ENCODE data around the gene FGFBP3.

The FGFBP3 gene

DNA sequence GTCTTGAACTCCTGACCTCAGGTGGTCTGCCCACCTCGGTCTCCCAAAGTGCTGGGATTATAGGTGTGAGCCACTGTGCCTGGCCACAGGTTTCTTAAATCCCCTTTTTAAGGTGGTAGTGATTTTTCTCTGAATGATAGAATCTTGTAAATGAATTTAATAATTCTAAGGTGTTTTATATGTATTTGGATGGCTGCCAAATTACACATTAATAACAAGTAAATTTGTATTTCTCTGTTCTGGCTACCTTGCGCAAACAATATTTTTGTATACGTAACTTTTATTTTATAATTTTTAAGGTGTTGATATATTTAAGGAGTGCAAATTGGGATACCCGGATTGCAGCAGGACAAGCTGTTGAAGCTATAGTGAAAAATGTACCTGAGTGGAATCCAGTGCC is 30.4 kb upstream of the FGFBP3 start:
- no peak overlapping the region for H2AFZ ChIP-seq (ENCODE audit: low read length)
- H3K4me3 ChIP-seq (ENCODE audit: low read depth, low read length, poor library complexity, severe bottlenecking) = no peak overlapping the region
- TF ChIP-seq, protein P1, sequence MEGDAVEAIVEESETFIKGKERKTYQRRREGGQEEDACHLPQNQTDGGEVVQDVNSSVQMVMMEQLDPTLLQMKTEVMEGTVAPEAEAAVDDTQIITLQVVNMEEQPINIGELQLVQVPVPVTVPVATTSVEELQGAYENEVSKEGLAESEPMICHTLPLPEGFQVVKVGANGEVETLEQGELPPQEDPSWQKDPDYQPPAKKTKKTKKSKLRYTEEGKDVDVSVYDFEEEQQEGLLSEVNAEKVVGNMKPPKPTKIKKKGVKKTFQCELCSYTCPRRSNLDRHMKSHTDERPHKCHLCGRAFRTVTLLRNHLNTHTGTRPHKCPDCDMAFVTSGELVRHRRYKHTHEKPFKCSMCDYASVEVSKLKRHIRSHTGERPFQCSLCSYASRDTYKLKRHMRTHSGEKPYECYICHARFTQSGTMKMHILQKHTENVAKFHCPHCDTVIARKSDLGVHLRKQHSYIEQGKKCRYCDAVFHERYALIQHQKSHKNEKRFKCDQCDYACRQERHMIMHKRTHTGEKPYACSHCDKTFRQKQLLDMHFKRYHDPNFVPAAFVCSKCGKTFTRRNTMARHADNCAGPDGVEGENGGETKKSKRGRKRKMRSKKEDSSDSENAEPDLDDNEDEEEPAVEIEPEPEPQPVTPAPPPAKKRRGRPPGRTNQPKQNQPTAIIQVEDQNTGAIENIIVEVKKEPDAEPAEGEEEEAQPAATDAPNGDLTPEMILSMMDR (IDR thresholded peaks at IDR 0.05; ENCODE audit: low read length) = no peak
- TF ChIP-seq EZH2 (IDR thresholded peaks at IDR 0.05; ENCODE audit: borderline replicate concordance, low read length) = no peak
- H3K27ac ChIP-seq (ENCODE audit: low read depth, low read length, poor library complexity, severe bottlenecking) = no peak overlapping the region
- no peak overlapping the region for H3K9ac ChIP-seq (ENCODE audit: low read length)
- peaks cover 46% of the 10 kb centered on the region for H3K36me3 ChIP-seq (ENCODE audit: insufficient read depth, low read length)
- H3K9me2 ChIP-seq (ENCODE audit: low read depth, low read length) = no peaks in the 10 kb centered on the region
- H3K27me3 ChIP-seq (ENCODE audit: insufficient read depth, low read length) = no peaks in the 10 kb centered on the region
- peaks cover 20% of the 10 kb centered on the region for H3K79me2 ChIP-seq (ENCODE audit: insufficient read depth, low read length)
- H3K9me3 ChIP-seq (ENCODE audit: low read length) = no peaks in the 10 kb centered on the region
- no peaks in the 10 kb centered on the region for H3K4me1 ChIP-seq (ENCODE audit: insufficient read depth, low read length, severe bottlenecking)
- H4K20me1 ChIP-seq (ENCODE audit: insufficient read depth, low read length) = no peaks in the 10 kb centered on the region
- no peaks in the 10 kb centered on the region for H3F3A ChIP-seq (ENCODE audit: insufficient read depth, low read length)
- no peak overlapping the region for H3K4me2 ChIP-seq (ENCODE audit: low read length)

- peaks cover 45% of the 10 kb centered on the region for H3K36me3 ChIP-seq (ENCODE audit: insufficient read depth, low read length)
- H3K9me3 ChIP-seq (ENCODE audit: low read length) = no peaks in the 10 kb centered on the region
- no peak for TF ChIP-seq EZH2 (IDR thresholded peaks at IDR 0.05; ENCODE audit: borderline replicate concordance, low read length)
- TF ChIP-seq, protein P1 (IDR thresholded peaks at IDR 0.05; ENCODE audit: low read length) = no peak
- no peak overlapping the region for H3K9ac ChIP-seq (ENCODE audit: low read length)
- H3K4me3 ChIP-seq (ENCODE audit: low read depth, low read length, poor library complexity, severe bottlenecking) = no peak overlapping the region
- H3K9me2 ChIP-seq (ENCODE audit: low read depth, low read length) = no peaks in the 10 kb centered on the region
- no peak overlapping the region for H3K4me2 ChIP-seq (ENCODE audit: low read length)
- no peak overlapping the region for H3K27ac ChIP-seq (ENCODE audit: low read depth, low read length, poor library complexity, severe bottlenecking)
- no peaks in the 10 kb centered on the region for H4K20me1 ChIP-seq (ENCODE audit: insufficient read depth, low read length)
- H3K79me2 ChIP-seq (ENCODE audit: insufficient read depth, low read length) = peaks cover 42% of the 10 kb centered on the region
- H3K27me3 ChIP-seq (ENCODE audit: insufficient read depth, low read length) = no peaks in the 10 kb centered on the region
- H2AFZ ChIP-seq (ENCODE audit: low read length) = no peak overlapping the region
- no peaks in the 10 kb centered on the region for H3F3A ChIP-seq (ENCODE audit: insufficient read depth, low read length)
- H3K4me1 ChIP-seq (ENCODE audit: insufficient read depth, low read length, severe bottlenecking) = no peaks in the 10 kb centered on the region
Observed at GRCh38 chr10:91935886-91936285, 26.6 kb upstream of the FGFBP3 start.

- Histone ChIP-seq H2AFZ (ENCODE audit: low read length) (no peak overlapping the region), H3K9me3 (ENCODE audit: low read length) (no peaks in the 10 kb centered on the region), H3K4me1 (ENCODE audit: insufficient read depth, low read length, severe bottlenecking) (no peaks in the 10 kb centered on the region), H3K4me2 (ENCODE audit: low read length) (no peak overlapping the region), H3K4me3 (ENCODE audit: low read depth, low read length, poor library complexity, severe bottlenecking) (no peak overlapping the region), H3K27me3 (ENCODE audit: insufficient read depth, low read length) (no peaks in the 10 kb centered on the region), H3K9me2 (ENCODE audit: low read depth, low read length) (no peaks in the 10 kb centered on the region), H3K27ac (ENCODE audit: low read depth, low read length, poor library complexity, severe bottlenecking) (no peak overlapping the region), H3K36me3 (ENCODE audit: insufficient read depth, low read length) (peaks cover 38% of the 10 kb centered on the region), H3F3A (ENCODE audit: insufficient read depth, low read length) (no peaks in the 10 kb centered on the region), H3K79me2 (ENCODE audit: insufficient read depth, low read length) (peaks cover 54% of the 10 kb centered on the region), H4K20me1 (ENCODE audit: insufficient read depth, low read length) (no peaks in the 10 kb centered on the region), H3K9ac (ENCODE audit: low read length) (no peak overlapping the region)
- no peak for TF ChIP-seq EZH2 (IDR thresholded peaks at IDR 0.05; ENCODE audit: borderline replicate concordance, low read length)
- TF ChIP-seq, protein P1 (IDR thresholded peaks at IDR 0.05; ENCODE audit: low read length) = no peak
Observed at GRCh38 chr10:91932737-91933136, 23.5 kb upstream of the FGFBP3 start.

All from OCI-LY1 (cell line).